ENCODE measurements around the gene RHOT2. TPM values are rescaled to one million over a fixed set of nuclear protein-coding genes. Genes with fewer than 3 reads are reported as not detected.
"Not testable (repeated sequence)": the region's sequence is repeated elsewhere in the genome, so short reads cannot be mapped to it uniquely, and the experiment has no call there.

RHOT2 gene
- total RNA-seq, 1 donor from 2014 or later = 90.3 TPM

DNA sequence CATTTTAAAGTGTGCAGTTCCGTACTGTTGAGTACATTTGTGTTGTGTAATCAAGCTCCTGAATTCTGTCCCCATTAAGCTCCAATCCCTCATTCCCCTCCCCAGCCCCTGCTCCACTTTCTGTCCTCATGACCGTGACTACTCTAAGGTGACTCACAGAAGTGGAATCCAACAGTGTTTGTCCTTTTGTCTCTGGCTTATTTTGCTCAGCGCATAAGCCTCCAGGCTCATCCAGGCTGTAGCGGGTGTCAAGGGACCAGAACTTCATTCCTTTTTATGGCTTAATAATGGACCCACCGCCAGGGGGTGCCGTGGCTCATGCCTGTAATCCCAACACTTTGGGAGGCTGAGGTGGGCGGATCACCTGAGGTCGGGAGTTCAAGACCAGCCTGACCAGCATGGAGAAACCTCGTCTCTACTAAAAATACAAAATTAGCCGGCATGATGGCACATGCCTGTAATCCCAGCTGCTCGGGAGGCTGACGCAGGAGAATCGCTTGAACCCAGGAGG, 44.9 kb downstream of the RHOT2 start:
- TF ChIP-seq, protein P1, sequence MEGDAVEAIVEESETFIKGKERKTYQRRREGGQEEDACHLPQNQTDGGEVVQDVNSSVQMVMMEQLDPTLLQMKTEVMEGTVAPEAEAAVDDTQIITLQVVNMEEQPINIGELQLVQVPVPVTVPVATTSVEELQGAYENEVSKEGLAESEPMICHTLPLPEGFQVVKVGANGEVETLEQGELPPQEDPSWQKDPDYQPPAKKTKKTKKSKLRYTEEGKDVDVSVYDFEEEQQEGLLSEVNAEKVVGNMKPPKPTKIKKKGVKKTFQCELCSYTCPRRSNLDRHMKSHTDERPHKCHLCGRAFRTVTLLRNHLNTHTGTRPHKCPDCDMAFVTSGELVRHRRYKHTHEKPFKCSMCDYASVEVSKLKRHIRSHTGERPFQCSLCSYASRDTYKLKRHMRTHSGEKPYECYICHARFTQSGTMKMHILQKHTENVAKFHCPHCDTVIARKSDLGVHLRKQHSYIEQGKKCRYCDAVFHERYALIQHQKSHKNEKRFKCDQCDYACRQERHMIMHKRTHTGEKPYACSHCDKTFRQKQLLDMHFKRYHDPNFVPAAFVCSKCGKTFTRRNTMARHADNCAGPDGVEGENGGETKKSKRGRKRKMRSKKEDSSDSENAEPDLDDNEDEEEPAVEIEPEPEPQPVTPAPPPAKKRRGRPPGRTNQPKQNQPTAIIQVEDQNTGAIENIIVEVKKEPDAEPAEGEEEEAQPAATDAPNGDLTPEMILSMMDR (IDR thresholded peaks at IDR 0.05; ENCODE audit: borderline replicate concordance) = peak; percentile 20
- H3K9me3 ChIP-seq (replicated peaks); H3K36me3 ChIP-seq; H3K27ac ChIP-seq (replicated peaks); DNase-seq; intact Hi-C loops (cut with micrococcal nuclease); H3K4me3 ChIP-seq: not testable (repeated sequence)
- peaks cover 39% of the 10 kb centered on the region for H3K27me3 ChIP-seq (ENCODE audit: low read depth)
- peaks cover 37% of the 10 kb centered on the region for H3K4me1 ChIP-seq

DNA sequence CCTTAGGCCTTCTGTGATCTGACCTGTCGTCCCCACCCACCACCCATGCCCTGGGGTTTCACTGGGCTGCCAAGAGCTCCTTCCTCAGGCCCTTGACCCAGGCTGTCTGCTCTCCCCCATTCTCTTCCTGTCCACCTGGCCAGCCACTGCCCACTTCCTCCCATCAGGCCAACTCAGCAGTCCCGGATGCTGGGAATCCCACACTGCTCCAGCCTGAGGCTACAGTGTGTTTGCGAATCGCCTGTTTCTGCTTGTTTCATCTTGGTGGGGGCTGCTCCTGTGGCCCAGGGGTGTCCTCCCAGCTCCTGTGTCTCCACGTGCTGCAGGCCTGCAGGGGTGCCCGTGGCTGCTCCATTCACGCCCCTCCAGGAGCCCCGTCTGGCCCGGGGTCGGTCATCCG, 46.1 kb downstream of the RHOT2 start:
- Histone ChIP-seq H3K27me3 (ENCODE audit: low read depth) (peaks cover 26% of the 10 kb centered on the region), H3K36me3 (no peaks in the 10 kb centered on the region), H3K4me3 (peak overlapping the region; percentile 91), H3K9me3 (replicated peaks) (no peaks in the 10 kb centered on the region), H3K4me1 (peaks cover 42% of the 10 kb centered on the region), H3K27ac (replicated peaks) (no peak overlapping the region)
- TF ChIP-seq, protein P1 (IDR thresholded peaks at IDR 0.05; ENCODE audit: borderline replicate concordance) = no peak
- DNase-seq = no peak
- intact Hi-C loops (cut with micrococcal nuclease) = no loop called here

GRCh38 chr16:714558-715476, 46.9 kb downstream of the RHOT2 start, which contains the start of gene METRN:
Gene METRN (plus strand): TSS chr16:715118. CDS start chr16:715290, 172 bp downstream.
- Histone ChIP-seq H3K27ac (replicated peaks) (peak within 1 kb of the TSS; percentile 58), H3K4me1 (peaks cover 47% of the 10 kb centered on the region), H3K4me3 (peak within 1 kb of the TSS; percentile 91), H3K36me3 (no peaks in the 10 kb centered on the region), H3K9me3 (replicated peaks) (no peaks in the 10 kb centered on the region), H3K27me3 (ENCODE audit: low read depth) (peaks cover 19% of the 10 kb centered on the region)
- intact Hi-C loops (cut with micrococcal nuclease) = no loop called here
- peak; percentile 95 for DNase-seq
- TF ChIP-seq, protein P1 (IDR thresholded peaks at IDR 0.05; ENCODE audit: borderline replicate concordance) = no peak

DNA sequence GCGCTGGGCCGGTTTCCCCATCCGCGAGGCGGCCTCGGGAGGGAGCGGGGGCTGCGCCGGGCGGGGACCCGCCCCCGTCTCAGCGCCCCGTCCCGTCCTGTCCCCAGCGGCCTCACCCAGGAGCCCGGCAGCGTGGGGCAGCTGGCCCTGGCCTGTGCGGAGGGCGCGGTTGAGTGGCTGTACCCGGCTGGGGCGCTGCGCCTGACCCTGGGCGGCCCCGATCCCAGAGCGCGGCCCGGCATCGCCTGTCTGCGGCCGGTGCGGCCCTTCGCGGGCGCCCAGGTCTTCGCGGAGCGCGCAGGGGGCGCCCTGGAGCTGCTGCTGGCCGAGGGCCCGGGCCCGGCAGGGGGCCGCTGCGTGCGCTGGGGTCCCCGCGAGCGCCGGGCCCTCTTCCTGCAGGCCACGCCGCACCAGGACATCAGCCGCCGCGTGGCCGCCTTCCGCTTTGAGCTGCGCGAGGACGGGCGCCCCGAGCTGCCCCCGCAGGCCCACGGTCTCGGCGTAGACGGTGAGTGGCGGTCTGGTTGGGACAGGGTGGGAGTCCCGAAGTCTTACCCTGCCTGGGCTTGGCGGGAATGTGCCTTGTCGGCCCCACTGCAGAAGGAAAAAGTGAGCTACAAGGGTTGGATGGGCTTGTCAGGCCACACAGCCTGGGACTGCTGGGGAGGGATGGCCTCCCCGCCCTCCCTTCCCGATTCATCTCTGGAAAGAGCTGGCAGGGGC, 47.7 kb downstream of the RHOT2 start:
- TF ChIP-seq, protein P1 (IDR thresholded peaks at IDR 0.05; ENCODE audit: borderline replicate concordance) = no peak
- peak overlapping the region; percentile 58 for H3K27ac ChIP-seq (replicated peaks)
- no peak for DNase-seq
- H3K4me3 ChIP-seq = peak overlapping the region; percentile 91
- peaks cover 10% of the 10 kb centered on the region for H3K27me3 ChIP-seq (ENCODE audit: low read depth)
- peaks cover 50% of the 10 kb centered on the region for H3K4me1 ChIP-seq
- H3K36me3 ChIP-seq = no peaks in the 10 kb centered on the region
- intact Hi-C loops (cut with micrococcal nuclease) = no loop called here
- no peaks in the 10 kb centered on the region for H3K9me3 ChIP-seq (replicated peaks)

DNA sequence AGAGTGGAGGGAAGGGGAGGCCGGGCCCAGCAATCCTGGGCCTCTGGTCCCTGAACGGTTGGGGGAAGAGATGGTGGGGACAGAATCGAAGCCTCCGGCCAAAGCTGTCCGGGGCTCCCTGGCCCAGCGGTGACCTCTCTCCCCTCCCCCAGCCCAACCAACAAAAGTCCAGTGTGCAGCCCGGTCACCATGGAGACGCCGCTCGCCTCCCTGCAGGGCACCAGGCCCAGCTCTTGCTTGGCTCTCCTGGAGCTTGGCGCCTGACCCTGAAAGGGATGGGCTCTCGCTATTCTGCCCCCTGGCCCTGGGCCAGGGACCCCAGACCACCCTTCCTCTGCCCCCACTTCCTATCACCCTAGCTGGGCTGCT, 48.3 kb downstream of the RHOT2 start:
- intact Hi-C loops (cut with micrococcal nuclease) = no loop called here
- no peak for DNase-seq
- peaks cover 55% of the 10 kb centered on the region for H3K4me1 ChIP-seq

More for the DNA sequence above, 48.3 kb downstream of the RHOT2 start:
- peaks cover 5% of the 10 kb centered on the region for H3K27me3 ChIP-seq (ENCODE audit: low read depth)
- TF ChIP-seq, protein P1 (IDR thresholded peaks at IDR 0.05; ENCODE audit: borderline replicate concordance) = no peak
- H3K27ac ChIP-seq (replicated peaks) = no peak overlapping the region
- H3K4me3 ChIP-seq = peak overlapping the region; percentile 91
- no peaks in the 10 kb centered on the region for H3K9me3 ChIP-seq (replicated peaks)
- no peaks in the 10 kb centered on the region for H3K36me3 ChIP-seq

Data from left ventricle myocardium inferior (tissue), 1 donor.